Neural crest cell (in vitro differentiated cells): ENCODE data around the gene PCDHB16. TPM values are rescaled to one million over a fixed set of nuclear protein-coding genes. Genes with fewer than 3 reads are reported as not detected.
A peak's percentile ranks its signal among the peaks of the same experiment; 100 is the strongest.
"Not testable (repeated sequence)": the region's sequence is repeated elsewhere in the genome, so short reads cannot be mapped to it uniquely, and the experiment has no call there.

Experiments
- DNase-seq: peaks from one replicate; pipeline ENCODE4 v3.0.0; 2021; ENCODE audit warnings: low read depth, mixed read lengths, low spot score
- H3K27ac Mint-ChIP-seq: one replicate; pipeline ENCODE4 v1.8.0; 2021; ENCODE audit warnings: mild to moderate bottlenecking, mixed read lengths; ENCODE audit not compliant: unreplicated experiment
- H3K27me3 Mint-ChIP-seq: 2 replicates; pipeline ENCODE4 v1.8.0; 2021; ENCODE audit warnings: low read depth, mild to moderate bottlenecking, mixed read lengths
- H3K36me3 Mint-ChIP-seq: 2 replicates; pipeline ENCODE4 v1.8.0; 2021; ENCODE audit warnings: low read depth, mild to moderate bottlenecking, mixed read lengths
- H3K4me1 Mint-ChIP-seq: 2 replicates; pipeline ENCODE4 v1.8.0; 2021; ENCODE audit warnings: mixed read lengths
- H3K4me3 Mint-ChIP-seq: one replicate; pipeline ENCODE4 v1.8.0; 2021; ENCODE audit warnings: mild to moderate bottlenecking, mixed read lengths
- H3K9me3 Mint-ChIP-seq: 2 replicates; pipeline ENCODE4 v1.8.0; 2021; ENCODE audit warnings: mixed read lengths
- total RNA-seq: library from RNA; stranded (reverse); gene quantifications from 2 replicates; pipeline ENCODE4 v1.2.1, GENCODE V29; 2021
- TF ChIP-seq, protein P1 (sequence below): fragments of 200-600 bp; sonication (generic); conservative IDR thresholded peaks from 2 replicates; pipeline ENCODE4 v1.5.0; 2021; ENCODE audit warnings: antibody characterized with exemption, mild to moderate bottlenecking

Gene PCDHB16
- total RNA-seq, 1 donor from 2014 or later, result 11.4 TPM

DNA sequence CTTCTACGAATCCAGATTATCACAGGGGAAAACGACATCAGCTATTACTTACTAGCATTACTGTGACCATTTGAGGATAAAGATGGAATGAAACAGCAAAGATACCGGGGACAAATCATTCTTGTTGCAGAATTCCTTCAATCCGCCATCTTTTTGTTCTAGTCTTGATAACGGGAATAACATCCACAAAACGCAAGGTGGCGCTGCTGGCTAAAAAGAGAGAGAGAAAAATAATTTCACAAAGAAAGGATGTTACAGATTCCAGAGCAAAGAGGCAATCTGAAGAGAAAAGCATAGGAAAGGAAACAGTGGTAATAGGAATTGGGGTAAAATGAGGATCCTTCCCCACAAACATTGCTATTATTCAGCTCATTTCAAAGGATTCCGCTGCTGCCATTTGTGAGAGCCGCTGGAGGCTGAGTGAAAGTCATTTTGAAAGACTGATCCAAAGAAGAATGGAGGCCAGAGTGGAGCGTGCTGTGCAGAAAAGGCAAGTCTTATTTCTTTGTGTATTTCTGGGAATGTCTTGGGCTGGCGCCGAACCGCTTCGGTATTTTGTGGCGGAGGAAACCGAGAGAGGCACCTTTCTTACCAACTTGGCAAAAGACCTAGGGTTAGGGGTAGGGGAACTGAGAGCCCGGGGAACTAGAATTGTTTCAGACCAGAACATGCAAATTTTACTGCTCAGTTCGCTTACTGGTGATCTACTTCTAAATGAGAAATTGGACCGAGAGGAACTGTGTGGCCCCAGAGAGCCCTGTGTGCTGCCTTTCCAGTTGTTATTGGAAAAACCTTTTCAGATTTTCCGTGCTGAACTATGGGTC is 9.6 kb upstream of the PCDHB16 start, which contains the start of gene PCDHB7:
PCDHB7 (plus strand) TSS at position 264 of the 824 bp plus-strand sequence; CDS start at position 456, 192 bp downstream.
- DNase-seq, result peak; percentile 12
- Mint-ChIP-seq H3K4me3 (no peak within 1 kb of the TSS), H3K4me1 (no peaks in the 10 kb centered on the region), H3K27ac (no peak within 1 kb of the TSS), H3K9me3 (peaks cover 23% of the 10 kb centered on the region), H3K36me3 (peaks cover 30% of the 10 kb centered on the region), H3K27me3 (peaks cover 4% of the 10 kb centered on the region)
- TF ChIP-seq, protein P1, sequence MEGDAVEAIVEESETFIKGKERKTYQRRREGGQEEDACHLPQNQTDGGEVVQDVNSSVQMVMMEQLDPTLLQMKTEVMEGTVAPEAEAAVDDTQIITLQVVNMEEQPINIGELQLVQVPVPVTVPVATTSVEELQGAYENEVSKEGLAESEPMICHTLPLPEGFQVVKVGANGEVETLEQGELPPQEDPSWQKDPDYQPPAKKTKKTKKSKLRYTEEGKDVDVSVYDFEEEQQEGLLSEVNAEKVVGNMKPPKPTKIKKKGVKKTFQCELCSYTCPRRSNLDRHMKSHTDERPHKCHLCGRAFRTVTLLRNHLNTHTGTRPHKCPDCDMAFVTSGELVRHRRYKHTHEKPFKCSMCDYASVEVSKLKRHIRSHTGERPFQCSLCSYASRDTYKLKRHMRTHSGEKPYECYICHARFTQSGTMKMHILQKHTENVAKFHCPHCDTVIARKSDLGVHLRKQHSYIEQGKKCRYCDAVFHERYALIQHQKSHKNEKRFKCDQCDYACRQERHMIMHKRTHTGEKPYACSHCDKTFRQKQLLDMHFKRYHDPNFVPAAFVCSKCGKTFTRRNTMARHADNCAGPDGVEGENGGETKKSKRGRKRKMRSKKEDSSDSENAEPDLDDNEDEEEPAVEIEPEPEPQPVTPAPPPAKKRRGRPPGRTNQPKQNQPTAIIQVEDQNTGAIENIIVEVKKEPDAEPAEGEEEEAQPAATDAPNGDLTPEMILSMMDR, result peak; percentile 36

DNA sequence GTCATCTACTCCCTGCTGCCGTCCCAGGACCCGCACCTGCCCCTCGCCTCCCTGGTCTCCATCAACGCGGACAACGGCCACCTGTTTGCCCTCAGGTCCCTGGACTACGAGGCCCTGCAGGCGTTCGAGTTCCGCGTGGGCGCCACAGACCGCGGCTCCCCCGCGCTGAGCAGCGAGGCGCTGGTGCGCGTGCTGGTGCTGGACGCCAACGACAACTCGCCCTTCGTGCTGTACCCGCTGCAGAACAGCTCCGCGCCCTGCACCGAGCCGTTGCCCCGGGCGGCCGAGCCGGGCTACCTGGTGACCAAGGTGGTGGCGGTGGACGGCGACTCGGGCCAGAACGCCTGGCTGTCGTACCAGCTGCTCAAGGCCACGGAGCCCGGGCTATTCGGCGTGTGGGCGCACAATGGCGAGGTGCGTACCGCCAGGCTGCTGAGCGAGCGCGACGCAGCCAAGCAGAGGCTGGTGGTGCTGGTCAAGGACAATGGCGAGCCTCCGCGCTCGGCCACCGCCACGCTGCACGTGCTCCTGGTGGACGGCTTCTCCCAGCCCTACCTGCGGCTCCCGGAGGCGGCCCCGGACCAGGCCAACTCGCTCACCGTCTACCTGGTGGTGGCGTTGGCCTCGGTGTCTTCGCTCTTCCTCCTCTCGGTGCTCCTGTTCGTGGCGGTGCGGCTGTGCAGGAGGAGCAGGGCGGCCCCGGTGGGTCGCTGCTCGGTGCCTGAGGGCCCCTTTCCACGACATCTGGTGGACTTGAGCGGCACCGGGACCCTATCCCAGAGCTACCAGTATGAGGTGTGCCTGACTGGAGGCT is 7.7 kb upstream of the PCDHB16 start:
- H3K4me1 Mint-ChIP-seq, H3K27me3 Mint-ChIP-seq, H3K27ac Mint-ChIP-seq, DNase-seq, H3K4me3 Mint-ChIP-seq: not testable (repeated sequence)
- peaks cover 26% of the 10 kb centered on the region for H3K36me3 Mint-ChIP-seq
- H3K9me3 Mint-ChIP-seq, result peaks cover 13% of the 10 kb centered on the region

DNA sequence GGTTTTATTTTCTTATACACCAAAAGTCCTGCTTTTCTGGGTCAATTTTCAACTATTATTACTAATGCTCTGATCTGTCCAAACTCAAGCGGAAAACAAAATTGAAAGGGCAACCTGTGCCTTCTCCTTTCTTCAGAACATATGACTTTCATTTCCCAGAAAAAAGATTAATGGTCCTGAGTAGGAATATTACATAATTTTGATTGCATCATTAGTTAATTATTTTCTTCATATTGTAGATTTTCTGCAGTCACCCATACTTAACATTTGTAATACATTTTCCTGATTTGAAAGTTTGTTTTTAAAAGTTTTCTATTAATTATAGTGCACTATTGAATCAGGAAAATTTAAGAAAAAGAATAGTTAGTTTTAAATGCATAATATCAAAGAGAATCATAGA is 6.3 kb upstream of the PCDHB16 start:
- no peak for DNase-seq
- no peak overlapping the region for H3K4me3 Mint-ChIP-seq
- H3K9me3 Mint-ChIP-seq, result peaks cover 9% of the 10 kb centered on the region
- no peak overlapping the region for H3K27ac Mint-ChIP-seq
- H3K27me3 Mint-ChIP-seq, result no peaks in the 10 kb centered on the region
- TF ChIP-seq, protein P1, result no peak
- H3K36me3 Mint-ChIP-seq, result peaks cover 21% of the 10 kb centered on the region
- no peaks in the 10 kb centered on the region for H3K4me1 Mint-ChIP-seq

DNA sequence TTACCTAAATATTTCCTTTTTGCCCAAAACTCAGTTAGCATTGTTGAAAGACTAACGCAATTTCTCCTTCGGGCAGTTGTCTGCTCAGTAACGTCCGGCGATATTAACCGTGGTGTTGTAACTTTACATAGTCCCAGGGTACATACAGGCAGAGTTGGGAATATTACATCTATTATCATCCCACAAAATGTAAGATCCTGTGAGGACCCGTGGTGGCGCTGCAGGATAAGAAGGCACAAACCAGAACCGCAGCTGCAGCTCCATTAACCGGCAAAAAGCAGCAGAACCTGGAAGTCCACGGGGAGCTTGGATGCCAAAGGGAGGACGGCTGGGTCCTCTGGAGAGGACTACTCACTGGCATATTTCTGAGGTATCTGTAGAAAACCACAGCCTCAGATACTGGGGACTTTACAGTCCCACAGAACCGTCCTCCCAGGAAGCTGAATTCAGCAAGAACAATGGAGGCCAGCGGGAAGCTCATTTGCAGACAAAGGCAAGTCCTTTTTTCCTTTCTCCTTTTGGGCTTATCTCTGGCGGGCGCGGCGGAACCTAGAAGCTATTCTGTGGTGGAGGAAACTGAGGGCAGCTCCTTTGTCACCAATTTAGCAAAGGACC is 4.5 kb upstream of the PCDHB16 start, which contains the start of gene PCDHB8:
PCDHB8 (plus strand) TSS at position 214 of the 615 bp plus-strand sequence; CDS start at position 459, 245 bp downstream.
- H3K4me1 Mint-ChIP-seq, H3K27me3 Mint-ChIP-seq, H3K27ac Mint-ChIP-seq, DNase-seq, H3K4me3 Mint-ChIP-seq: not testable (repeated sequence)
- peaks cover 28% of the 10 kb centered on the region for H3K36me3 Mint-ChIP-seq
- H3K9me3 Mint-ChIP-seq, result peaks cover 15% of the 10 kb centered on the region

DNA sequence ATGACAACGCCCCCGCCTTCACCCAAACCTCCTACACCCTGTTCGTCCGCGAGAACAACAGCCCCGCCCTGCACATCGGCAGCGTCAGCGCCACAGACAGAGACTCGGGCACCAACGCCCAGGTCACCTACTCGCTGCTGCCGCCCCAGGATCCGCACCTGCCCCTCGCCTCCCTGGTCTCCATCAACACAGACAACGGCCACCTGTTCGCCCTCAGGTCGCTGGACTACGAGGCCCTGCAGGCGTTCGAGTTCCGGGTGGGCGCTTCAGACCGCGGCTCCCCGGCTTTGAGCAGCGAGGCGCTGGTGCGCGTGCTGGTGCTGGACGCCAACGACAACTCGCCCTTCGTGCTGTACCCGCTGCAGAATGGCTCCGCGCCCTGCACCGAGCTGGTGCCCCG is 2.8 kb upstream of the PCDHB16 start:
- not testable (repeated sequence) for H3K27me3 Mint-ChIP-seq, DNase-seq, H3K4me1 Mint-ChIP-seq, H3K27ac Mint-ChIP-seq, H3K4me3 Mint-ChIP-seq
- Mint-ChIP-seq H3K36me3 (peaks cover 28% of the 10 kb centered on the region), H3K9me3 (peaks cover 15% of the 10 kb centered on the region)

DNA sequence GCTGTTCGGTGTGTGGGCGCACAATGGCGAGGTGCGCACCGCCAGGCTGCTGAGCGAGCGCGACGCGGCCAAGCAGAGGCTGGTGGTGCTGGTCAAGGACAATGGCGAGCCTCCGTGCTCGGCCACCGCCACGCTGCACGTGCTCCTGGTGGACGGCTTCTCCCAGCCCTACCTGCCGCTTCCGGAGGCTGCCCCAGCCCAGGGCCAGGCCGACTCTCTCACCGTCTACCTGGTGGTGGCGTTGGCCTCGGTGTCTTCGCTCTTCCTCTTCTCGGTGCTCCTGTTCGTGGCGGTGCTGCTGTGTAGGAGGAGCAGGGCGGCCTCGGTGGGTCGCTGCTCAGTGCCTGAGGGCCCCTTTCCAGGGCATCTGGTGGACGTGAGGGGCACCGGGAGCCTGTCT is 2.3 kb upstream of the PCDHB16 start:
- not testable (repeated sequence) for H3K27ac Mint-ChIP-seq, H3K27me3 Mint-ChIP-seq, H3K4me3 Mint-ChIP-seq, H3K4me1 Mint-ChIP-seq, DNase-seq
- peaks cover 31% of the 10 kb centered on the region for H3K36me3 Mint-ChIP-seq
- peaks cover 16% of the 10 kb centered on the region for H3K9me3 Mint-ChIP-seq

DNA sequence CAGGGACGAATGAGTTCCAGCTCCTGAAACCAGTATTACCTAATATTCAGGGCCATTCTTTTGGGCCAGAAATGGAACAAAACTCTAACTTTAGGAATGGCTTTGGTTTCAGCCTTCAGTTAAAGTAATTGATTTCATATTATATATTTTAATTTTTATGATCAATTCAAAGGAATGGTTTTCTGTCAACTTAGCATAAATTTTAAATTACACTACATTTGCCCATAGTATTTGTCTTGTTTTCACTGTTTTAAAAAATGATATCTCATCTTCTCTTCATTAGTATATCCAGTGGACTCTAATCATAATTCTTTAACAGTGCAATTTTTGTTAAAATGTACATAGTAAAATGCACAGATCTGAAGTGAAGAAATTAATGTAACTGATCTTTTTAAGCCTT is 1.9 kb upstream of the PCDHB16 start:
- no peak for DNase-seq
- no peak overlapping the region for H3K27ac Mint-ChIP-seq
- TF ChIP-seq, protein P1, result no peak
- peaks cover 12% of the 10 kb centered on the region for H3K4me1 Mint-ChIP-seq
- peaks cover 20% of the 10 kb centered on the region for H3K9me3 Mint-ChIP-seq
- peaks cover 34% of the 10 kb centered on the region for H3K36me3 Mint-ChIP-seq
- peaks cover 4% of the 10 kb centered on the region for H3K27me3 Mint-ChIP-seq
- no peak overlapping the region for H3K4me3 Mint-ChIP-seq

DNA sequence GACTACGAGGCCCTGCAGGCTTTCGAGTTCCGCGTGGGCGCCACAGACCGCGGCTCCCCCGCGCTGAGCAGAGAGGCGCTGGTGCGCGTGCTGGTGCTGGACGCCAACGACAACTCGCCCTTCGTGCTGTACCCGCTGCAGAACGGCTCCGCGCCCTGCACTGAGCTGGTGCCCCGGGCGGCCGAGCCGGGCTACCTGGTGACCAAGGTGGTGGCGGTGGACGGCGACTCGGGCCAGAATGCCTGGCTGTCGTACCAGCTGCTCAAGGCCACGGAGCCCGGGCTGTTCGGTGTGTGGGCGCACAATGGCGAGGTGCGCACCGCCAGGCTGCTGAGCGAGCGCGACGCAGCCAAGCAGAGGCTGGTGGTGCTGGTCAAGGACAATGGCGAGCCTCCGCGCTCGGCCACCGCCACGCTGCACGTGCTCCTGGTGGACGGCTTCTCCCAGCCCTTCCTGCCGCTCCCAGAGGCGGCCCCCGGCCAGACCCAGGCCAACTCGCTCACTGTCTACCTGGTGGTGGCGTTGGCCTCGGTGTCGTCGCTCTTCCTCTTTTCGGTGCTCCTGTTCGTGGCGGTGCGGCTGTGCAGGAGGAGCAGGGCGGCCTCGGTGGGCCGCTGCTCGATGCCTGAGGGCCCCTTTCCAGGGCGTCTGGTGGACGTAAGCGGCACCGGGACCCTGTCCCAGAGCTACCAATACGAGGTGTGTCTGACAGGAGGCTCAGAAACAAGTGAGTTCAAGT is 2.1 kb downstream of the PCDHB16 start:
- not testable (repeated sequence) for H3K27me3 Mint-ChIP-seq, DNase-seq
- peak overlapping the region; percentile 12 for H3K27ac Mint-ChIP-seq
- peak overlapping the region; percentile 38 for H3K4me3 Mint-ChIP-seq
- H3K4me1 Mint-ChIP-seq, result peaks cover 17% of the 10 kb centered on the region
- H3K9me3 Mint-ChIP-seq, result peaks cover 30% of the 10 kb centered on the region
- H3K36me3 Mint-ChIP-seq, result peaks cover 60% of the 10 kb centered on the region
